ENCODE results near the gene TMEM59L. TPM values are rescaled to one million over a fixed set of nuclear protein-coding genes. Genes with fewer than 3 reads are reported as not detected.

The TMEM59L gene
- total and polyA plus RNA-seq, 9 of the 15 experiments (the other 6 are each of a cell fraction or from before 2014, with no cell fraction given), result 0.37 TPM; not detected in 8

DNA sequence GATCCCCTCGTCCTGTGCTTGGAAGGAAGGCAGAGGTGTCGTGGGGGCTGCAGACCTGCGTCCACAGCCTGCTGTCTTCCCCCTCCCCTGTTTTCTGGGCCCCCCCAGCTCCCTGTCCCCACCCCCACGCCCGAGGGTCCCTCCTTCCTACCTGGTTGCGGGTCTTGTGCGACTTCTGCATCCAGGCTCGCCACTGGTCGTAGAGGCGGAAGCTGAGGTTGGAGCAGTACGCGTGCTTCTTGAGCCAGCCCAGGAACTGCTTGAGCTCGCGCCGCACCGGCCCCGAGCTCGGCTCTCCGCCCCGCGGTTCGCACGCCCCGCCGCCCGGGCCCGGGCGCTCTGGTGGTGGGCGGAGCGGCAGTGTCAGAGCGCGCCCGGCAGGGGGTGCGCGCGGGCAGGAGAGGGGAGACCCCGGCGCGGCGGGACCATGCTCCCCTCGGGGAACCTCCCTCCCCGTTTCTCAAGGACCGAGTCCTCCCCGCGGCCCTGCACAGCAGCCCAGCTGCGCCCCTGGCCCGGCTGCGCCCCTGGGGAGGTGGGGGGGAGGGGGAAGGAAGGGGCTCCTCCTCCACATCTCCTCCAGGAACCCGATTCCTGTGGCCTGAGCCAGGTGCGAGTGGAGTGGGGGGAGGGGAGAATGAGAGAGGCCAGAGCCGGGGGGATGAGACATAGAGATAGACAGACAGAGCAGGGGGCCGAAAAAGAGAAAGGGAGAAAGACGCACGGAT, 18.4 kb upstream of the TMEM59L start (continued):
- TF ChIP-seq, protein P1, sequence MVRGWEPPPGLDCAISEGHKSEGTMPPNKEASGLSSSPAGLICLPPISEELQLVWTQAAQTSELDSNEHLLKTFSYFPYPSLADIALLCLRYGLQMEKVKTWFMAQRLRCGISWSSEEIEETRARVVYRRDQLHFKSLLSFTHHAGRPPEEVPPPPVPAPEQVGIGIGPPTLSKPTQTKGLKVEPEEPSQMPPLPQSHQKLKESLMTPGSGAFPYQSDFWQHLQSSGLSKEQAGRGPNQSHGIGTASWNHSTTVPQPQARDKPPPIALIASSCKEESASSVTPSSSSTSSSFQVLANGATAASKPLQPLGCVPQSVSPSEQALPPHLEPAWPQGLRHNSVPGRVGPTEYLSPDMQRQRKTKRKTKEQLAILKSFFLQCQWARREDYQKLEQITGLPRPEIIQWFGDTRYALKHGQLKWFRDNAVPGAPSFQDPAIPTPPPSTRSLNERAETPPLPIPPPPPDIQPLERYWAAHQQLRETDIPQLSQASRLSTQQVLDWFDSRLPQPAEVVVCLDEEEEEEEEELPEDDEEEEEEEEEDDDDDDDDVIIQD (CRISPR knock-in tag; IDR thresholded peaks at IDR 0.05), result no peak
- TF ChIP-seq ZC3H11A (IDR thresholded peaks at IDR 0.05; ENCODE audit: low read depth, low read length), result no peak
- no peak for TF ChIP-seq CHCHD3 (CRISPR knock-in tag; IDR thresholded peaks at IDR 0.05)
- no peak for TF ChIP-seq RBM14 (IDR thresholded peaks at IDR 0.05; ENCODE audit: borderline replicate concordance, insufficient read depth, low read depth, low read length)
- TF ChIP-seq, protein P2, sequence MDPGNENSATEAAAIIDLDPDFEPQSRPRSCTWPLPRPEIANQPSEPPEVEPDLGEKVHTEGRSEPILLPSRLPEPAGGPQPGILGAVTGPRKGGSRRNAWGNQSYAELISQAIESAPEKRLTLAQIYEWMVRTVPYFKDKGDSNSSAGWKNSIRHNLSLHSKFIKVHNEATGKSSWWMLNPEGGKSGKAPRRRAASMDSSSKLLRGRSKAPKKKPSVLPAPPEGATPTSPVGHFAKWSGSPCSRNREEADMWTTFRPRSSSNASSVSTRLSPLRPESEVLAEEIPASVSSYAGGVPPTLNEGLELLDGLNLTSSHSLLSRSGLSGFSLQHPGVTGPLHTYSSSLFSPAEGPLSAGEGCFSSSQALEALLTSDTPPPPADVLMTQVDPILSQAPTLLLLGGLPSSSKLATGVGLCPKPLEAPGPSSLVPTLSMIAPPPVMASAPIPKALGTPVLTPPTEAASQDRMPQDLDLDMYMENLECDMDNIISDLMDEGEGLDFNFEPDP (CRISPR knock-in tag; IDR thresholded peaks at IDR 0.05), result no peak
- no peak for TF ChIP-seq SNRNP70 (optimal IDR thresholded peaks at IDR 0.05; ENCODE audit: low read depth, low read length)
- no peak for TF ChIP-seq MAFF (IDR thresholded peaks at IDR 0.05; ENCODE audit: low read length)
- no peak for TF ChIP-seq HIVEP1 (CRISPR knock-in tag; IDR thresholded peaks at IDR 0.05)
- no peak for TF ChIP-seq HDAC2 (IDR thresholded peaks at IDR 0.05)
- TF ChIP-seq ZNF76 (CRISPR knock-in tag; IDR thresholded peaks at IDR 0.05; ENCODE audit: borderline replicate concordance), result no peak
- TF ChIP-seq, protein P3, sequence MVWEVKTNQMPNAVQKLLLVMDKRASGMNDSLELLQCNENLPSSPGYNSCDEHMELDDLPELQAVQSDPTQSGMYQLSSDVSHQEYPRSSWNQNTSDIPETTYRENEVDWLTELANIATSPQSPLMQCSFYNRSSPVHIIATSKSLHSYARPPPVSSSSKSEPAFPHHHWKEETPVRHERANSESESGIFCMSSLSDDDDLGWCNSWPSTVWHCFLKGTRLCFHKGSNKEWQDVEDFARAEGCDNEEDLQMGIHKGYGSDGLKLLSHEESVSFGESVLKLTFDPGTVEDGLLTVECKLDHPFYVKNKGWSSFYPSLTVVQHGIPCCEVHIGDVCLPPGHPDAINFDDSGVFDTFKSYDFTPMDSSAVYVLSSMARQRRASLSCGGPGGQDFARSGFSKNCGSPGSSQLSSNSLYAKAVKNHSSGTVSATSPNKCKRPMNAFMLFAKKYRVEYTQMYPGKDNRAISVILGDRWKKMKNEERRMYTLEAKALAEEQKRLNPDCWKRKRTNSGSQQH (CRISPR knock-in tag; IDR thresholded peaks at IDR 0.05), result 0 out of 2 replicates have a peak, but pooled peaks have one; percentile 21
- no peak for TF ChIP-seq TEAD1 (CRISPR knock-in tag; IDR thresholded peaks at IDR 0.05)
- no peak for TF ChIP-seq FOXK1 (CRISPR knock-in tag; IDR thresholded peaks at IDR 0.05; ENCODE audit: borderline replicate concordance)
- TF ChIP-seq SMAD2 (IDR thresholded peaks at IDR 0.05; ENCODE audit: low read depth, low read length), result no peak
- TF ChIP-seq ZNF175 (CRISPR knock-in tag; IDR thresholded peaks at IDR 0.05; ENCODE audit: low read depth), result no peak
- TF ChIP-seq, protein P4, sequence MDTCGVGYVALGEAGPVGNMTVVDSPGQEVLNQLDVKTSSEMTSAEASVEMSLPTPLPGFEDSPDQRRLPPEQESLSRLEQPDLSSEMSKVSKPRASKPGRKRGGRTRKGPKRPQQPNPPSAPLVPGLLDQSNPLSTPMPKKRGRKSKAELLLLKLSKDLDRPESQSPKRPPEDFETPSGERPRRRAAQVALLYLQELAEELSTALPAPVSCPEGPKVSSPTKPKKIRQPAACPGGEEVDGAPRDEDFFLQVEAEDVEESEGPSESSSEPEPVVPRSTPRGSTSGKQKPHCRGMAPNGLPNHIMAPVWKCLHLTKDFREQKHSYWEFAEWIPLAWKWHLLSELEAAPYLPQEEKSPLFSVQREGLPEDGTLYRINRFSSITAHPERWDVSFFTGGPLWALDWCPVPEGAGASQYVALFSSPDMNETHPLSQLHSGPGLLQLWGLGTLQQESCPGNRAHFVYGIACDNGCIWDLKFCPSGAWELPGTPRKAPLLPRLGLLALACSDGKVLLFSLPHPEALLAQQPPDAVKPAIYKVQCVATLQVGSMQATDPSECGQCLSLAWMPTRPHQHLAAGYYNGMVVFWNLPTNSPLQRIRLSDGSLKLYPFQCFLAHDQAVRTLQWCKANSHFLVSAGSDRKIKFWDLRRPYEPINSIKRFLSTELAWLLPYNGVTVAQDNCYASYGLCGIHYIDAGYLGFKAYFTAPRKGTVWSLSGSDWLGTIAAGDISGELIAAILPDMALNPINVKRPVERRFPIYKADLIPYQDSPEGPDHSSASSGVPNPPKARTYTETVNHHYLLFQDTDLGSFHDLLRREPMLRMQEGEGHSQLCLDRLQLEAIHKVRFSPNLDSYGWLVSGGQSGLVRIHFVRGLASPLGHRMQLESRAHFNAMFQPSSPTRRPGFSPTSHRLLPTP (IDR thresholded peaks at IDR 0.05; ENCODE audit: borderline replicate concordance, extremely low read depth, insufficient read length), result no peak
- no peak for TF ChIP-seq NFRKB (IDR thresholded peaks at IDR 0.05; ENCODE audit: low read depth)
- TF ChIP-seq ZNF561 (CRISPR knock-in tag; conservative IDR thresholded peaks at IDR 0.05), result no peak
- TF ChIP-seq, protein P5, sequence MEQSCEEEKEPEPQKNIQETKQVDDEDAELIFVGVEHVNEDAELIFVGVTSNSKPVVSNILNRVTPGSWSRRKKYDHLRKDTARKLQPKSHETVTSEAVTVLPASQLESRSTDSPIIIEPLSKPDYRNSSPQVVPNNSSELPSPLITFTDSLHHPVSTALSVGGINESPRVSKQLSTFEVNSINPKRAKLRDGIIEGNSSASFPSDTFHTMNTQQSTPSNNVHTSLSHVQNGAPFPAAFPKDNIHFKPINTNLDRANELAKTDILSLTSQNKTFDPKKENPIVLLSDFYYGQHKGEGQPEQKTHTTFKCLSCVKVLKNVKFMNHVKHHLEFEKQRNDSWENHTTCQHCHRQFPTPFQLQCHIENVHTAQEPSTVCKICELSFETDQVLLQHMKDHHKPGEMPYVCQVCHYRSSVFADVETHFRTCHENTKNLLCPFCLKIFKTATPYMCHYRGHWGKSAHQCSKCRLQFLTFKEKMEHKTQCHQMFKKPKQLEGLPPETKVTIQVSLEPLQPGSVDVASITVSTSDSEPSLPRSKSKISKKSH (CRISPR knock-in tag; IDR thresholded peaks at IDR 0.05), result no peak
